ENCODE results near the gene UQCC2.

Gene UQCC2

DNA sequence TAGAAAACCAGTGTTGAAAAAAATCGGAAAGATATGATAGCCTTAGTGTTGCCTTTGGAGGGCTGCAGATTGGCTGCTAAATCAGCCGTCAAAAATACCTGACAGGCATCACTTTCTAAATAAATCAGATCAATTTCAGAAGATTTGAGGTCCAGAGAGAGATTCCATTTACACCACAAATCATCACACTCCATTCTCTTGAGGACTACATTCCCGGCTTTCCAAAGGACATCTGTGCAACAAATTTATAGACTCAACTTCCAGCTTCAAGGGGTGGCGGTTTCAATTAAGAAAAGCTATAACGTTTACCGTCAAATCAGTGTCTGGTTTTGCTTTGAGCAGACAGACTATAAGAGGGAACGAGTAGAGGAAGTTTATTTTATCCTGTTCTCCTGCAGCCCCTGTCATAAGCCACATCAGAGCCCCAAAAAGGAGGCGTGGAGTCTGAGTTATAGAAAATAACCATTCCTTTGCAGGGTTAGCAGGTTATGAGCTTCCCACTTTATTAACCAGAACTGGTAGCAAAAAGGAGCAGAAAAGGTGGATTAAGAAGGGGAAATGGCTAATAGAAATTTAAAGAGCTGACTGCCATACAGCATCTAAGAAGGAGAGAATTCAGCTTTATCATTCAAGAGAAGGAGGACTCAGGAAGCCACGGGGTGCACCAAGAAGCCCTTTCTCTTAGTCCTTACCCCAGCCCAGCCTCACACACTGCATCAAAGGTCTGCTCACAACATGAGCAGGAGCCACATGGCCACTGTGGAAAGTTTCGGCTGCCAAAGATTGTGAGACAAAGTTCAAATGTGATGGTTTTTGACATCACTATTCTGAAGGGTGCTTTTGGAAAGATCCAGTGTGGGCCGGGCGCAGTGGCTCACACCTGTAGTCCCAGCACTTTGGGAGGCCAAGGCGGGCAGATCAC is 12.9 kb upstream of the UQCC2 start:
- DNase-seq, result no peak

DNA sequence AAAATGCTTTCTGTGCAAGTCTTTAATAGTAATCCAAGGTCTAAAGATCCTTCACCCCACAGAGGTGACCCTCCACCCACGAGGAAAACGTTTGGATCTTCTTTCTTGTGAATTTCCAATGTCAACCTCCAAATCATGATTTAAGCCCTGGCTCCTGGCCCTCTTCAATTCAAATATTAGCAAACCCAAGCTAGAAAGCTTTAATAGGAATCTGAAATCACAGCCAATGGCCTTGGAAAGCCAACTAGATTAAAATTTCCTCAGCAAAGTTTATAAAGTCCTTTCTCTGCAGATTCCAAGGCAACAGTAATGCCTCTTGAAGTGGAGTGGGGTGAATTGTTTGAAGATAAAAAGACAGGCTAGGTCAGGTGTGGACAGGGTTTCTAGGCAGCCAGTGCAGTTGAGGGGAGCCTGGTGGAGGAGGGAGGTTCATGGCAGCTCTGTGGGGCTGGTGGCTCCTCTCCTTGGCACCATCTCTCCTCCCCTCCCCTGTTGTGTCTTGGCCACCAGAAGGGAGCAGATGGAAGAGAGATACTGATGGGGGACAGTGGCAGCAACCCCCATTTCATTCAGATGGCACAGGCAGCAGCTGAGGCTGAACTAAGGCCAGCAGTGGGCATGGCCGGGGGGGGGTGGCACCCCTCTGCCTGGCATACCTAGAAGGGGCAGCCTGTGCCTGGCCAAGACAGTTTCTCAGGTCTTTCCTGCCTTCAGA is 12.0 kb upstream of the UQCC2 start:
- DNase-seq, result no peak

DNA sequence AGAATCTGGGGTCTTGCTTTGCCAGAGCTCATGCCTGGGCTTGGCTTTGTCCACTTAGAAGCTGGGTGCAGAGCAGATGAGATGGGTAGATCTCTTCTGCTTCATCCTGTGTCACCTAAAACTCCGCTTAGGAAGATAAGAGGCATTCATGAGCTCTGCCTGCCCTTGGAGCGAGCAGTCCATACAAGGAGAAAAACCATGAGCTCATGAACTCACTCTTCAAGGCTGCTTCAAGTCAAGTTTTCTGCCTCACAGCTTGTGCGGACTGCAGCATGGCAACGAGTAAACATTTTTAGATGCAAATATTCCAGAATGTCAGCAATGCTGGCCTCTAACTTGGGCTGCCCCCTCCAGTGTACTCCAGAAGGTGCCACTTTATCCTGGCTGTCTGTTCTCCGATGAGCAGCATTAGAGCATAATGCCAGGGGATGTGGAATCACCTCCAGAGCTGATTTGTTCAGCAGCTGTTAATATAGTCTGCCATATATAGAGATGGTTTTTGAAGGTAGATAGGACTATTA is 10.7 kb upstream of the UQCC2 start:
- no peak for DNase-seq

DNA sequence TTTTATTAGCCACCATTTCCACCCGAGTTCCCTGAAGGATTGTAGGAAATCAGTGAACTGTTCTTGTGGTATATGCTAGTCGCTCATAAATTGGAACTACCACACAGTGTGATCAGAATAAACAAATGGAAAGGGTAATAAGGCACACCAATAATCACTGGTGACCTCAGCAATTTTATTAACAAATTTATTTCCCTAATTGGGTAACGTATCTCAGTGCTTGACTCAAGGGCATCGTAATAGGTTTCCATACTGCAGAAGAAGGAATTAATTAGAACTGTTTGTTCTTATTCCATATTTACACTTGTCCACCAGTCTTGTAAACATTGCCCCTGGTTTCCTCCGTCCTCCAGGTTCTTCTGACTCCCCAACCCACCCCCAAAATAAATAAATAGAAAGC is 10.0 kb upstream of the UQCC2 start:
- no peak for DNase-seq

DNA sequence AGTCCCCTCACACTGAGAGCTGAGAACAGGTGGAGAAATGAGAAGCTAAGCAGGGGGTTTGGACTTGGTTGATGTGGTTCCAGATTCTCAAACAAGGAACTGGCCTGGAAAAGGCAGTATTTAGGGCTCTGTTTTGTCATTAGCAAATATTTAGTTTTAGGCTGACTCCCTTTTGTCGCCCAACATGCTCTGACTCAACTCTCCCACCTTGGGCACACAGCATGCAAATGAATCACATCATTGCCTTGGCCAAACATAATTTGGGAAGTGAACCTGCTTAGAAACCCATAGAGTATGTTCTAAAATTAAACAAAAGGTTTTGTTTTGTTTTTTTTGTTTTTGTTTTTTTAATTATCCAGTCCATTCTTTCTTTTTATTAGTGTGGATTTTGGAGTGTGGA is 9.5 kb upstream of the UQCC2 start:
- DNase-seq, result peak; percentile 14

DNA sequence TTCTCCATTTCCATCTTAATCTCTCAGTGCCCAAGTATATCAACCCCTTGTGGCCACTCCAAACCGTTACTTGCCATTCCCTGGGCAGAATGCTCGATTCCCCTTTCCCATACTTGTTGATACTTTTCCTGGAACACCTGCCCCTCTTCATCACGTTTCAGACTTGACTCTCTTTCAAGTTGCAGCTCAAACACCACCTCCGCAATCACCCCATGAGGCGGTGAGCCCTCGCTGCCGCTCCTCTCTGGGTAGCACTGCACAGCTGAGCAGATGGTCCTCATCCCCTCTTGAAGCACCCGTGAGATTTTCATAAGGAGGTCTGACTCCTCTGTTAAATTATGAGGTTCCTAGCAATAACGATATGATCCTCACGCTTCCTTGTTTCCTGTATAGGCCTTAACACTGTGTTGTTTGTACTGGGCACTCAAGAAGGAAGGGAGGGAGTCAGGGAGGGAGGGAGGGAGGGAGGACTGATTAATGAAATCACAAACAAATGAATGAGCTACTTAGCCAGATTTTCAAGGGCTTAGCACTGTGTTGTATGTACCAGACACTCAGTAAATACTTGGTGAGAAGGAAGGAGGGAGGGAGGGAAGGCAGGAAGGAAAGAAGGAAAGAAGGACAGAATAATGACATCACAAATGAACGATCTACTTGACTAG is 8.0 kb upstream of the UQCC2 start:
- DNase-seq, result peak; percentile 42

DNA sequence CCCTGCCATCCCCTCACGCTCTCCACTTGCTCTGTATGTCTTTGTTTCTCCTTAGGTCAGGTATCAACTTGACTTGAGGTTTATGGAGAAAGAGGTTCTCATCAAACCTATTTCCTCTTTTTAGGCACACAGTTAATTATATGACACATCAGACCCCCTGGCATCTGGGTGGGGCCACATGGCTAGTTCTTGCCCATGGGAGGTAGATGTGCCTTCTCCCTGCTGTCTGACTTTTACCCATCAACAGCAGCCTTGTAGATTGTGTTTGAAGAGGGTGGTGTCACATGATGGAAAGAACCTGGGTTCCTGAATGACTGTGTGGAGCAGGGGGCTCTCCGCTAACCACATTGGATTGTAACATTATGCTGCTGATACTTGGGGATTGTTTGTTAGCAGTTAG is 7.2 kb upstream of the UQCC2 start:
- no peak for DNase-seq

DNA sequence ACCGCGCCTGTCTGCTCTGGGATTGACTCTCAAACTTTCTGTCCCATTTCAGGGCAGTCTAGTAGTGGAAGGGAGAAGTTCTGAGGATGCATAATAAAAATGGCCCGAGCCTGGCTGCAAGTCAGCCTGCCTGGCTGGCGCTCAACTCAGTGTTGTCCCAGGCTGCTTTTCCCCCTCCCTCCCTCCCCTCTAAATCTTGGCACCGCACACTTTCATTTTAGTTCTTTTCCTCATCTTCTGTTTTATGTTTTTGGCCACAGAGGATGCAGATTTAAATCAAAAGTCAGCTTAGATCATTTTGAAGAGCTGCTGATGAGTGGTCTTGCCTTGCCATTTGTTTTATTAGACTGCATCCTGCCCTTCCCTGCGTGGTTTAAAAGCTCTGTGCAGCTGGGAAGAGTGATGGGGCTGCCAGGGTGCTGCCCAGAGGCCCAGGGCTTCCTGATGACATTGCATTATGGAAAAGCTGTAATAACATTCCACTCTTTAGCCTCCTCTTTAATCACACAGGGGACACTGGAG is 6.5 kb upstream of the UQCC2 start:
- no peak for DNase-seq

DNA sequence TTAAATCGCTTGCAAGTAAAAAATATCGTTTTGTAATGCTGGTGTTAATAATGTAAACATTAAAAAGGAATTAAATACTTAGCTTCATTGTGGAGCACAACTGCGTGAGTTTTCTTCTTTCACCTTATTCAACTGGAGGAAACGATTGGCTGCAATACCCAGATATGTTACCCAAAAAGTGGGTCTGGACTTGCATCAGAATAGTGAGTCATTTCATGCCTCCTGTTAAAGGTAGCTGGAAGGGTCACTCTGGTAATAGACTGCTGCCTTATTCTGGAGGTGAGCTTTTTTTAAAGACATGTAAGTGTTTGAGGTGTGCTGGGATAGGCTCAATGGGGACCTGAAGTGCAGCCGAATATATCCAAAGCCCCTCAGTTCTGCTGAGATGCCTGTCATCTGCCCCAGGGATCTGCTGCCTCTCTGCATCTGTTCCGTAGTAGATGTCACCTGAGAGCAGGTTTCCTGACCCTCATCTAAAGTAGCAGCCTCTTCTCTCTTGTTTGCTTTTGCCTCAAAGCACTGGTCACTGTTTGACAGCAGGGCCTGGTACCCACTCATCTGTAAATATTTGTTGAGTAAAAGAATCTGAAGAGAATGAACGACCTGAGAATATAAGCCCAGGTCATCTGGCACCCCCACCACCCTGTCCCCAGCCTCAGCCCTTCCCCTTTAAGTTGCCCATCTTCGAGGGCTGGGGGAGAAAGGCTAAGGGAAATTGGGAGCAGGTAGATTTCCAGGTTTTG is 5.6 kb upstream of the UQCC2 start:
- DNase-seq, result peak; percentile 16

DNA sequence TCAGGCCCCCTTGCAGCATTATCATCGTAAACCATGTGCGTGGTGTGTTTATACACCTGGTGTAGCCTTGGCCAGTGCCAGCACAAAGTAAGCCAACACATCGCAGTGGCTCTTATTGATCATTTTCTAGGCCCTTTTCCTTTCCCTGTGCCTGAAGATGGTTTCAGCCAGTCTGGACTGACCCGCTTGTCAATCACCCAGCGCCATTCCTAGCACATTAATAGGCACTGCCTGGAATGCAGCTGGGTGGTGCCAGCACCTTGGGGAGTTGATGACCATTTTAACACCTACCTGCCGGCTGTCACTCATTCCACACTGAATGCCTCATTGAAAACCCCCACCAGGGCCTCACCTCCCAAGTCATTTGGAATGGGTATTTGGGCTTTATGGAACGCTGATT is 4.9 kb upstream of the UQCC2 start:
- peak; percentile 85 for DNase-seq

DNA sequence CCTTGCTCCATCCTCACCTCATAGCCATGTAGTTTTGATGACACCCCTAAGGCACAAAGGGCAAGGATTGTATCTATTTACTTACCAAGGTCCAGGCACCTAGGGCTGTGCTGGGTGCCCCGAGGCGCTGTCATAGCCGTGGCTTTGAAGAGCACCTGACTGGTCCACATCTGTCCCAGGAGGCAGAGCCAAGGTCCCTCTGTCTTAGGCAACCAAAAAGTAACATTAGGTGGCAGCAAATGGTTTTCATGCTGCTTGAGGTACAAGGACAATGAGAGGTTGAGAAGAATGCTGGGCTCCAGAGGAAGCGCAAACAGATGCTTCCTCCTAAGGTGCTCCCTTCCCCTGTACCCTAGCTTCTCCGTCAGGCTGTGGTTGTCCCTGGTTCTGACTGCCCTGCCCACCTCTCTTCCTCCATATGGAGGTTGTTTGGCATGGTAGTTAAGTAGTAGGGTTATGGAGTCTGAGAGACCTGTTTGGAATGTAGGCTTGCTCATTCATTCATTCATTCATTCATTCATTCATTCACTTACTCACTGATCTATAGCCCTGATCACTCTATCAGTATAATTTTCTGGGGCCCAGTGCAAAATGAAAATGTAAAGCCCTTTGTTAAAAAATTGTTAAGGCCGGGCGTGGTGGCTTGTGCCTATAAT is 3.0 kb upstream of the UQCC2 start:
- DNase-seq, result peak; percentile 11

DNA sequence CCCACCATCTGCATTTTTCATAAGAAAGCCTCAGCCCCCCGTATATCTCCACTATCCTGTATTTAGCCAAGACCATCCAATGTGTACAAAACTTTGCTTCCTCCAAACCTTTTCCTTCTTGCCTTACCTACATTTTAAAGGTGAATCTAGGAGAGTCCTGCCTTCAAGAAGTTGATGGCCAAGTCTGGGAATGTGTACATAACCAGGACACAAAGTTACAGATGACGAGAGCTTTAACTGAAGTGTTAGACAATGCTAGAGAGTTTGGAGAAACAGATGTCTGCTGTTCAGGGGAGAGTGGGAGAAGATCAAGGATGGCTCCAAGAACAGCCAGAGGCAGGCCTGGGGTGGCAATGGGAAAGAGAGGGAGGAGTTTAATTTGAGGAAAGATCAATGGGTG is 2.3 kb upstream of the UQCC2 start:
- no peak for DNase-seq

DNA sequence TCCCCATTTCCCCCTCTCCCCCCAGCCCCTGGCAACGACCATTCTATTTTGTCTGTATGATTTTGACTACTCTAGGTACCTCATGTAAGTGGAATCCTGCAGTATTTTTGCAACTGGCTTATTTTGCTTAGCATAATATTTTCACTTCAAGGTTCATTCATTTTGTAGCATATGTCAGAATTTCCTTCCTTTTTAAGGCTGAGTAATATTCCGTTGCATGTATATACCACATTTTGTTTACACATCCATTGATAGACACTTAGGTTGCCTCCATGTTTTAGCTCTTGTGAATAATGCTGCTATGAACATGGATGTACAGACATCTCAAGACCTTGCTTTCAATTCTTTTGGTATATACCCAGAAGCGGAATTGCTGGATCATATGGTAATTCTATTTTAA is 1.4 kb upstream of the UQCC2 start:
- no peak for DNase-seq

DNA sequence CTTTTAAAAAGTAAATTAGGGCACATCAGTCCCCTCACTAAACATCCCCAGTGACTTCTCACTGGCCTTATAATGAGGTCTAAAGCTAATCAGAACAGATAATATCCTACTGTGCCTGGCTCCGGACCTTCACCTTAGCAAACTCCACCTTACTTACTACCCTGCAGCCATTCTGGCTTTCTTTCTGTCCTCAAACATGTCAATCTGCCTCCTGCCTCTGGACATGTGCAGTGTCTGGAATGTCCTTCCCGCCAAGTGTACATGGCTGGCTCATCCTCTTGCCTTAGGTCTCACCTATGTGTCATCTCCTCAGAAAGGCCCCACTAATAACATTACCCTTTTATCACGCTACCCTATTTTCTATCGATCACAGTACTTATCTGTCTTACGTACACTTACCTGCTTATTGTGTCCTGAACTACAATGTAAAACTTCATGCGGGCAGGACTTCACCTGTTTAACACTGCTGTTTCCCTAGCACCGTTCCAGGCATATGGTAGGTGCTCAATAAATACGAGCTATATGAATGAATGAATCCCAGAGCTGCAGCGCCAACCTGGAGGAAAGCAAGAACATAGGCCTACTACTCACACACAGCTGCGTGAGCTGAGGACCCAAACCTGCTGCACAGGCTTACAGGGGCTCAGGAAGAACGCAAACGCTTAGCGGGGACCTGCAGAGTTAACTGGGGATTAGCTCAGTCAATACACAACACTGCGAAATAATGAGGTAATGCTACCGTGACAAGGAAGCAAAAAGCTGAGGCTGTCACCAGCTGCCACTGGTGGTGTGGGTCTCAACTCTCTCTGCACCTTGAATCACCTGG is 991 bp downstream of the UQCC2 start:
- peak; percentile 13 for DNase-seq

DNA sequence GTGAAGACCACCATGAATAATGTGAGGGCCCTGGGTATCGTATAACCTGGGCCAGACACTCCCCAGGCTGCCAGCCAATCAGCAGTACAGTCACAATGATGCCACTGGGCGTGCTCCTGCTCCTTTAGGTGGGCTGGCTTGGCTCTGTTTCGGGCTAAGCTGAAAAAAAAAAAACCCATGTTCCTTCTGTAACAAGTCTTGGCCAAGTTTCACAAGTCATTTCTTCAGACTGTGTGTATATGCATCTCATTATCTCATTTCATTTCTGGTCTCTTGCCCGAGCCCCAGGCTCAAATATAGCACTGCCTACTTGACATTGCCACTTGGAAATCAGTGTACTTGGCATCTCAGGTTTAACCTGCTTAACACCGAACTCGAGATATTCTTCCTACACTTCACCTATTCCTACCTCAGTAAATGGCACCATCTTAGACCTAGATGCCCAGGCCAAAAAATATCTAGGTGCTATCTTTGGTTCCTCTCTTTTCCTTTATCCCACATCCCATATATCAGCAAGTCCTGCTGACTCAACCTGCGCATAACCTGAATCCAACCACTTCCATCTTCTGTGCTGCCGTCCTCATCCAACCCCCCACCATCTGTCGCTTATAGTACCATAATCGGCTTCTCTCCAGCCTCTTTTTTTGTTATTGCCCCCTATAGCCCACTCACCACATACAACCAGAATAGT is 1.8 kb downstream of the UQCC2 start:
- no peak for DNase-seq

DNA sequence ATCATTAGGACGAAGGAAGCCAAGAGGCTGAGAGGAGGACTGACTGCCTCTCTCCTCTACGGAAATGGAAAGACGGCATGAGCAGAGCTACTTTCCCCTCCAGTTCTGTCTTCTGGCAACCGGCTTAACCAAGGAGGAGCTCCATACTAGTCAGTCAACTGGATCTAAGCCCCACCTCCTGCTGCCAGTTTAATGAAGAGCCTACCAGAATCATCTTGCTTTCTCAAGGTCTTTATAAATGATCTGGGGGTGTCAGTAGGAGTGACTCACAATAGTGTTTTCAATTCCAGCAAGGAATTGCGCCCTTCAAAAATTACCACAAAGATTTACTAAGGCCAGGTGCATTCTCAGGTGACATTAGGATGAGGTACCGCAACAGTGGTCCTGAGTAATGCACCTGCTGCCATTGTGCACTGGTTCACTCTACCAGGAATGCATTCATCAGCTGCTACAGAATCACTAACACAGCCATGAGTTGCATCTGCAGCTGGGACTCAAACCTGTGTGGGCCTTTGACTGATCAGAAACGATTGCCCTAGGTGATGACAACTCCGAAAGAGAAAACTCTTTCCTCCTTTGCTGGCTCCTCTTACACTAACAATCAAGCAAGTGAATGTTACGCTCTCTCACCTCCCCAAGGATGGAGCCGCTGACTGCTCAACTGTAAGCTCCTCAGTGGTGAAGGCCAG is 2.8 kb downstream of the UQCC2 start:
- no peak for DNase-seq

DNA sequence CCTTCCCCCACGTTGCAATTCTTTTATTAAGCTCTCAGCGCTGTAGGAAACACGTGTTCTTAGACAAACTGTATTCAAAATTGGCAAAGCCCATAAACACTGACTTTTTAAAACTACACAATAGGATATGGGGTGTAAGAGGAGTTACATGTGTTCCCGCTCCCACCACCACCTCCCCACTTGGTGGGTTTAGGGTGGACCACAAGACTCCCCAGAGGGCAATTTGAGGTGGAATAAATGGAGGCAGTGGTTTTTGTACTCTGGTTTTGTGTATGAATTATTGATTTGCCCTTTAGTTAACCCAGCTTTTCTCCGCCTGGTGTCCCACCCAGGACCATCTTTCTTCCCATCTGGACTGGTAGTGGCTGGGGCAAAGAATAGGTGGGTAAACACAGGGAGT is 3.7 kb downstream of the UQCC2 start:
- DNase-seq, result no peak

DNA sequence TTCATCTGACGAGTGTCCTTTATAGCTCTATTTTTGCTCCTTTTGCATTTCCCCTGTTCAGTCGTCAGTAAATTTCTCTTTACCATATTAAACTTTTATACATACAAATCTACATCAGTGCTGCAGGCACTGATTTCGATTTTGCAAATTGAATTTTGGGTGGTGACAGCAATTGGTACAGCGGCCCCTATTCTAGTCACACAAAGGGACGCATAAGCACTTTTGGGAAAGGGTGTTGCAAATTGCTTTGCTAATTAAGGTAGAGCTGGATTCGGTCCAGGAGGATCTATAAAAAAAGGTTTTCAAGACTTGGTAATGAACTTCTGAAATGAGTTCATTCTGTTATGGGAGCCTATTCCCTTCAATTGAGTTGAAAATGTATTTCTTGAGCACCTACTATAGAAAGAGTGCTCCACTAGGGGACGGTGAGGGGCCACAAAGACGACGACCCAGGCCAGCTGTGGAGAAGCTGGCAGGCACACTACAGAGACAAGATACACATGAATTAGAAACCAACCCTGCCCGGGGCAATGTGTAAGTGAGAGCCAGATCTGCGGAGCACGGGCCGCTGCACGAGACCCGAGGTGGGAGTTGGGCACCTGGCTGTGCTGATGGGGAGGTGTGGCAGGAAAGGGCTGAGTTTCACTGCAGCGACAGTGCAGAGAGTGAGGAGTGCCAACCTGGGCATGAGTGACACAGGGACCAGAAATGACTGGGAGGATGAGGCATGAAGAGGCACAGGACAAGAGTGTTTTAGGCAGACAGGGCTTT is 5.4 kb downstream of the UQCC2 start:
- no peak for DNase-seq

DNA sequence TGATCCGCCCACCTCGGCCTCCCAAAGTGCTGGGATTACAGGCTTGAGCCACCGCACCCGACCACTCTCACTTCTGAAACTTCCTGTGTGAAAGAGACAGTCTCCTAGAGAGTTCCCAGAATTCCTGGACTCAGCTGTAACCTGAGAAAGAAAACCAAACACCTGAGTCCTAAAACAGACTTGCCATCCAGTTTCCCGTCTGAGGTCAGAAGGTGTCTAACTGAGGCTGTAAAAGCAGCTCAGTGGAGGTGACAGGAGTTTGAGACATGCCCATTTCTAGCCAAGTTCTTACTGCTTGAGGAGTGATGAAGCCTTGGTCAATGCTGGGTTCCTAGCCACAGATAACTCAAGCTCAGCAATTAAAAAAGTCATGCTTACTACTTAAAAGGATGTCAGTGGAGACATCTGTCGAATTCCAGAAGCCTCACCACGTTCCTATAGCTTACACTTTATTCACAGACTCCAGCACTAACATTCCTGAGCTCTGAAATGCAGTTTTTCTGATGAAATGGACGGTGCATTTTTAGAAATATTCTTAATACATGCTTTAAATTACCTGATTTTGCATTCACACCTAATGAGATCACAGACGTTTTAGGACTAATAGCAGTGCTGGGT is 6.1 kb downstream of the UQCC2 start:
- no peak for DNase-seq

Data from DMS153 (cell line).